SH-SY5Y (cell line): ENCODE results near the gene SLC12A7.

Experiments used
- GATA2 ChIP-seq: IDR thresholded peaks from 2 replicates; pipeline ENCODE4 v1.6.1; 2011; ENCODE audit warnings: mild to moderate bottlenecking, low read depth, low read length
- GATA3 ChIP-seq: IDR thresholded peaks from 2 replicates; pipeline ENCODE4 v1.6.1; 2011; ENCODE audit warnings: low read depth, mild to moderate bottlenecking, low read length, moderate library complexity

DNA sequence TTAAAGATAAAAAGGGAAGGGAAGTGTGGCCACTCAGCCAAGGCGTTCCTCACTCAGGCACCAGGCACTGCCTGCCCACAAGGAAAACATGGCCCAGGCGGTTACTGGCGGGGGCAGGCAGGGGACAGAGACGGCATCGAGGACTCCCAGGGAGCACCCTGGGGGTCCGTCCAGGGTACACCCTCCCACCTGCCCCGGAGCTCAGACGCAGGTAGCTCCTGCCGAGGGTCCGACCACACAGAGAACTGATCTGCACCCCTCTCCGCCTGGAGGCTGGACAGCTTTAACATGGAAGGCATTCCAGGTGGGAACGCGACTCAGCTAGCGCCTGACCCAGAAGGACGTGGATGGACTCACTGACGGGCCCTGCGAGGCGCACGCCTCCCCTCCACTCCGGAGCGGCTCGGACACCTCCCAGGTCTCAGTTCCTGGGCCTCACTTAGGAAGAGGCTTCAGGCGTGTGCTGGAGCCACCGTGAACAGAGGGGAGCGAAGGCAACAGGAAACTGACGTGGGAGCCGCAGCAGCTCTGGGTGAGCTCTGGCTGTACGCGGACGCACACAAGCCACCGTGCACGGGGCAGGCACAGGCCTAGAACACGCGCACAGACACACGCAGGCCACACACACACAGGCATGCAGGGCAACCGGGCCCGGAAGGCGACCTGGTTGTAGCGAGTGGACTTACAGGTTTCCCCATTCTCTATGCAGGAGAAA lies 55.8 kb downstream of the SLC12A7 start:
- TF ChIP-seq GATA2: no peak
- TF ChIP-seq GATA3: no peak
